Suprapubic skin (tissue), 4 donors: ENCODE results near the gene IGF2R.

Experiments
- EP300 ChIP-seq: sonication (generic); formaldehyde crosslinking; IDR thresholded peaks from one replicate; pipeline ENCODE4 v1.6.1; 2017; ENCODE audit warnings: antibody characterized with exemption
- POLR2A ChIP-seq, 2 donors: fragments of 450-650 bp; IDR thresholded peaks; one replicate each; pipeline ENCODE4 v1.6.1; 2017; ENCODE audit warnings: antibody characterized with exemption in 2 of 2, mild to moderate bottlenecking in 2 of 2, moderate library complexity in 2 of 2
- POLR2AphosphoS5 ChIP-seq, 3 donors: sonication (generic); formaldehyde crosslinking; IDR thresholded peaks; one replicate each; pipeline ENCODE4 v1.6.1; 2017; ENCODE audit warnings: antibody characterized with exemption in 3 of 3
- TF ChIP-seq, protein P1 (sequence below), 2 donors: fragments of 200-600 bp in 1 of 2; fragments of 450-650 bp in 1 of 2; sonication (generic) in 1 of 2; IDR thresholded peaks; one replicate each; pipeline ENCODE4 v1.5.1; 2016 to 2019; ENCODE audit warnings: antibody characterized with exemption in 2 of 2, mild to moderate bottlenecking in 1 of 2, moderate library complexity in 1 of 2

DNA sequence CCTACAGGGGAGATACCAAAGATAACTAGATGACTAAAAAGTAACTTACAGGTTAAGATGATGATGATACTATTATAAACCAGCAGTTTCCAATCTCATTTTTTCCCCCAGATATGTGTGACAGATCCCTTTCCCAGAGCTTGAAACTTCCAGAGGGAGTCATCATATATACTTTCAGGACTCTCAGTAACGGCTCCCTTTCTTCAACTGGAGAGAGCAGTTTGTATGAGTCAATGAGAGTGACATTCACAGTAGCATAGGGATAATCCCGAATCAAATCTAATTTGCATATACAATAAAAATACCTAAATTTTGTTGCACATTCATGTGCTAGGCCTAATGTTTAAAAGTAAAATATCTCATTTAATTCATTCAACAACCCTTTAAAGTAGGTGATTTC is 29.7 kb downstream of the IGF2R start:
- TF ChIP-seq, protein P1, sequence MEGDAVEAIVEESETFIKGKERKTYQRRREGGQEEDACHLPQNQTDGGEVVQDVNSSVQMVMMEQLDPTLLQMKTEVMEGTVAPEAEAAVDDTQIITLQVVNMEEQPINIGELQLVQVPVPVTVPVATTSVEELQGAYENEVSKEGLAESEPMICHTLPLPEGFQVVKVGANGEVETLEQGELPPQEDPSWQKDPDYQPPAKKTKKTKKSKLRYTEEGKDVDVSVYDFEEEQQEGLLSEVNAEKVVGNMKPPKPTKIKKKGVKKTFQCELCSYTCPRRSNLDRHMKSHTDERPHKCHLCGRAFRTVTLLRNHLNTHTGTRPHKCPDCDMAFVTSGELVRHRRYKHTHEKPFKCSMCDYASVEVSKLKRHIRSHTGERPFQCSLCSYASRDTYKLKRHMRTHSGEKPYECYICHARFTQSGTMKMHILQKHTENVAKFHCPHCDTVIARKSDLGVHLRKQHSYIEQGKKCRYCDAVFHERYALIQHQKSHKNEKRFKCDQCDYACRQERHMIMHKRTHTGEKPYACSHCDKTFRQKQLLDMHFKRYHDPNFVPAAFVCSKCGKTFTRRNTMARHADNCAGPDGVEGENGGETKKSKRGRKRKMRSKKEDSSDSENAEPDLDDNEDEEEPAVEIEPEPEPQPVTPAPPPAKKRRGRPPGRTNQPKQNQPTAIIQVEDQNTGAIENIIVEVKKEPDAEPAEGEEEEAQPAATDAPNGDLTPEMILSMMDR (IDR thresholded peaks at IDR 0.05), result no peak
- TF ChIP-seq EP300 (no peak), POLR2A (IDR thresholded peaks at IDR 0.05) (no peak), POLR2AphosphoS5 (IDR thresholded peaks at IDR 0.05) (no peak)
